Stimulated activated CD4-positive, alpha-beta T cell treated with anti-CD3 and anti-CD28 coated beads, TNF-alpha, amount 100 ng/mL, for 24 hours (primary cell): ENCODE data around the gene ANKRD60.
A peak's percentile ranks its signal among the peaks of the same experiment; 100 is the strongest.

Experiments
- DNase-seq, 3 experiments: peaks; one replicate each; pipeline ENCODE4 v3.0.0-alpha.2; 2020; ENCODE audit warnings: low read depth in 3 of 3

ANKRD60 gene

GRCh38 chr20:58244517-58245030, 16.1 kb upstream of the ANKRD60 start:
- DNase-seq, result no peak

DNA sequence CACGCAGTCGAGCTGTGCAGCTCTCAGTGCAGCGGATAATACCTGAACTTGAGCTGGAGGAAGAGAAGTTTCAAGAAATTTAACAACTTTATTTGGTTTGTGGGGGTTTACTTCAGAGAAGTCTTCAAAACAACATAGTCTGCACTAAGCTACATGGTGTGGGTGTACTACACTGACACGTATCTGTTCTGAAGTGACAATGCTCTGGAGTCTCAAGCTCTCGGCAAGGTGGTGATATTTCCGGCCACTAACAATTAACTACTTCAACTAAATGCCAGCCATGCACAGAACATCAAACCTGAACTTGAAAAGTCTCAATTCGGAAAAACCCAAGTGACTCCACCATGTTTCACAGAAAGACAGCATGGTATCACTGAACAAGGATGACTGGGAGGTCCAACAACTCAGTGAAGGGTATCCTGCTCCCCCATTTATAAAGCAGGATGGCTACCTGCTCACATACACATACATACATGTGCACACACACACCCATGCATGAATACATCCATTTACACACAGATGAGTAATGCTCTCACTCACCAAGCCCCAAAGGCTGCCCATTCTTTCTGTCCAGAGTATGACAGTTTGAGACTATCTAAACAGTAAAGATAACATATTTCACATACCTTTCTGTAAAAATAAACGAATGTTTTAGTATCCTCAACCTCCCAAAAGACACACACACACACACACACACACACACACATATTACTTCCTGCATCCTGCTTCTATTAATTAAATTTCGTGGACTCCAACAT, 15.4 kb upstream of the ANKRD60 start:
- no peak for DNase-seq

GRCh38 chr20:58242824-58243223, 14.4 kb upstream of the ANKRD60 start:
- DNase-seq, result no peak

DNA sequence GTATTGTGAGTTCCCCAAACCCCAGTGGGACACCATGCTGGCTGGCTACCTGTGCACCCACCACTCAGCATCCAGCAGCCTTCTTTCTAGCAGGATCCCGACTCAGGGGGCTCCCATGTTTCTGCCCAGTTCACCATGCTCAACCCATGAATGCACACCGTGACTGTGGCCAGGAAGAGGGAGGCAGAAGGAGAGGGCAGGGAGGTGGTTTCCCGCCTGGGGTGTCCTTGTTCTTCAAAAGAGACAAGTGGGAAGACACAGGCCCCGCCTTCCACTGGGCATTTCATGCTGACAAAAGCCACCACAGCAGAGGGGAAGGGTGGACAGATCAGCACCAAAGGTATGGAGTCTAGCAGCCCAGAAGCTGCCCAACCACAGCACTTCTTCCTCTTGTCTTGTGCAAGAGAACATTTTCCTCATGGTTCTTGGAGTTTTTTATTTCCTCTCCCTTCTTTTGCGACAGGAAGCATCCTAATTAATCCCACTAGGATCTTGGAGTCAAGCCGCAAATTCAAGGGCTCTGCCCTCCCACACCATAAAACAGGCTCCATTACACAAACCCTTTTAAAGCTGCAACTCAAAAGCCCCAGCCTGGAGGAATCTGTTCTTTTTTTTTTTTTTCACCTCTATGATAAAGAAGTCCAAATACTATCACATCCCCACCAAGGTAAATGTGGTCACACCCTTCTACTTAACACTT, 13.5 kb upstream of the ANKRD60 start:
- DNase-seq, result no peak

DNA sequence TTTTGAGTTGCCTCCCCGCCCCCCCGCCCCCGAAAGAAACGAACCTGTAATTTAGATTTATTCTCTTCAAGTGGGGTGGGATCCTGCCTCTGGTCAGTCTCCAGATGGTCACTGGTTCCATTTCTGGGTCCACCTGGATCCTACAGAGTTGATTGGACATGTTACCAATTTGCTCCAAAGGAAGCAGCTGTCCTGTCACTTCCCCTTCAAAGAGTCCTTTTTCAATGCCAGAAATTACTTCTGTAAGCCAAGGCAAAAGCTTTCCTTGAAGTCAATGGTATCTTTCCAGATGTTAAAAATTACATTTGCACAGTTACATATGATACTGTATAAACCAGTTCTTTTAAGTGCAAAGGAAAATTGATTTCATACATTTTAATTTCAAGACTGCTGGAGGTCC, 12.0 kb upstream of the ANKRD60 start:
- DNase-seq, result no peak

DNA sequence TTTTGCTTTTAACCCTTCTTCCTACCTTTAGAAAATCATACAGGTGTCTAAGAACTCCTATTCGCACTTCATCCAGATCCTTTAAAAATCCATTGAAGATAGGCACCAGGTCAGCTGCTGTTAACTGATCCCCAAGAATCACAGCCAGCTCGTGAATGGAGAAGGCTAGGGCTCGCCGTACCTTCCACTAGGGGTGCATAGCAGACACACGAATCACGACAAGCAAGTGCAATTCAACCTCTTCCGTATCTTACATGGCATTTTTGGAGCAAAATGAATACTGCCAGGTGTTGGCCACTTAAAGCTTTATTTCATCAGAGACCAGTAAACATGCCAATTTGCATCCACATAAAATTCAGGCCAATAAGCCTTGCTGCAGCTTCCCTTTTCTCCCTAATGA, 10.8 kb upstream of the ANKRD60 start:
- DNase-seq, result no peak

GRCh38 chr20:58238490-58238889, 10.0 kb upstream of the ANKRD60 start:
- no peak for DNase-seq

- no peak for DNase-seq
Measured at GRCh38 chr20:58237318-58238132, 9.1 kb upstream of the ANKRD60 start.

DNA sequence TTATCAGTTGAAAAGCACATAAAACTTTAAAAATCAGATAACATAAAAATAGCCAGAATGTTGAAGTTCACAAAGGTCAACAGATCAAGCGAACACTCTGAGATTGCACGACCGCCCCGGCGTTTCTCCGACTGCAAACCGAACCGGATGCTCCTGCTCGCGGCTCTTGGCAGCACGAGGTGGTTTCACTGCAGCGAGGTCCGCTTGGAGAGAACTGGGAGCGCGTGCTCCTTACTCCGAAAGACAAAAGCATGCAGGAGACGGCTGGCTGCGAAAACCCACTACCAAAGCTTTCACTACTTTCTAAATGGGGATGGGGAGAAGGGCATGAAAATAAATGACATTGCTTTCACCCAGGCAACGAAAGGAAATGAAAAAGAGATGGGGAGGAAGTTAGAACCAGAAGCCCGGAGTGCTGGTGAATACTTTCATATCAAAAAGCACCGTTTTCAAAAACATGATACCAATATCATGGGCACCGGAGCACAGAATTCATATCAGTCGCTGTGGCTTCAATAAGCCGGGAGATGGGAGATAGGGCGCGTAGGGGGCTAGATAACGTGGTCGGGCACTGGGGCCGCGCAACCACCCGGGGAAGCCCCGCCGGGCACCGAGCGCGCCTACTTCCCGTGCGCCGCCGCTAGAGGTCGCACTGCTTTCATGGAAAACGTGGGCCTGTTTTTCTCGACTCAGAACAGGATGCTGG, 8.3 kb upstream of the ANKRD60 start:
- peak; percentile 81 to 88 (median 83) for DNase-seq

DNA sequence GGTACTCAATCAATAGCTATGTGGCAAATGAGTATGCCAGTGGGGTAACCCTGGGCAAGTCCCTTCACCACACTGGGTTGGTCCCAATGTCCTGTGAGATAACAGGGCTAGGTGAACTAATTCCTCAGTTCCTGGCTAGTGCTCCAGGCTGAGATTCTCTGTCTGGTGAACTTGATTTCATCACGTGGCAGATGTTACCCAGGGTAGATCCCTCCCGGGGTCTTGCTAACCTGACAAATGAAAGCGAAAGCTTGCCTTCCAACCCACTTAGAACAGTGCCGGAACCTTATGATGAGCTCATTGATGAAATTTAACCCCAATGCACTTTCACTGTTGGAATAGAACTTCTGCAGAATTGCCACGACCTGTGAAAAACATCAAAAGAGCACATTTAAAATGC, 6.6 kb upstream of the ANKRD60 start:
- DNase-seq, result no peak

- peak in 2 of 3 experiments; percentile 19 to 46 for DNase-seq
Measured at GRCh38 chr20:58233881-58234528, 5.6 kb upstream of the ANKRD60 start.

DNA sequence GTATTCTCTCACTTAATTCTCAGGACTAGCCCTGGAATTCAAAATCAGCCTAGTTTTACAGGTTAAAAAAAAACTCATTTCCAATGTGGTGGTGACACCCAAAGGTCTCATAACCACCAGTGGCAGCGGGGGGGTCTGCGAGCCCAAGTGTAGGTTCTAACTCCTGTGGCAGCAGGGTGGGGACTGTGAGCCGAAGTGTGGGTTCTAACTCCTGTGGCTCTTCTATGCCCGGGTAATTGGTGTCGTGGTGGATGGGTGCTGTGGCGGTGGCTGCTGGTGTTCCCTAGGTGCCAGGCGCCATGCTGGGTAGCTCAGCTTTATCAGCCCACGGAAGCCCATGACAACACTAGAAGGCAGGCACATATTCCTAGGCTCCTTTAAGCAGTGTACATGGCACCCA, 4.9 kb upstream of the ANKRD60 start:
- DNase-seq, result no peak

DNA sequence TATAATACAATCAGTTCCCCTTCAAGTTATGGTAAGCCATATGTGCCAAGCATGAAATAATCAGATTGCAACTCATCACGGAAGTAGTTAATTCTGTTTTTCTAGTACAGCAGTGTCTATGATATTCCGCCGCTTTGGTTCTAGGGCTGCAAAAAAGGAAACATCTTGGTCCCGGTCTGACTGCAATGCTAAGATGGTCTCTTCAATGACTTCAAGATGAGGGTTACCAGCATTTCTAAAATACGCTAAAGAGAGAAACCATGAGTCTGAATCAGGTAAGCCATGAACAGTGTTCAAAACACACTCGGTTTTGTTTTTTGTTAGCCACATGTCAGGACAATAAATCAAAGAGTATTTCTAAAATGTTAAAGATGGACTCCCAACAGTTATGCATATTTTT, 3.2 kb upstream of the ANKRD60 start:
- no peak for DNase-seq

GRCh38 chr20:58229198-58229798, 845 bp upstream of the ANKRD60 start:
- no peak for DNase-seq

GRCh38 chr20:58228103-58228483, 360 bp downstream of the ANKRD60 start:
- no peak for DNase-seq

DNA sequence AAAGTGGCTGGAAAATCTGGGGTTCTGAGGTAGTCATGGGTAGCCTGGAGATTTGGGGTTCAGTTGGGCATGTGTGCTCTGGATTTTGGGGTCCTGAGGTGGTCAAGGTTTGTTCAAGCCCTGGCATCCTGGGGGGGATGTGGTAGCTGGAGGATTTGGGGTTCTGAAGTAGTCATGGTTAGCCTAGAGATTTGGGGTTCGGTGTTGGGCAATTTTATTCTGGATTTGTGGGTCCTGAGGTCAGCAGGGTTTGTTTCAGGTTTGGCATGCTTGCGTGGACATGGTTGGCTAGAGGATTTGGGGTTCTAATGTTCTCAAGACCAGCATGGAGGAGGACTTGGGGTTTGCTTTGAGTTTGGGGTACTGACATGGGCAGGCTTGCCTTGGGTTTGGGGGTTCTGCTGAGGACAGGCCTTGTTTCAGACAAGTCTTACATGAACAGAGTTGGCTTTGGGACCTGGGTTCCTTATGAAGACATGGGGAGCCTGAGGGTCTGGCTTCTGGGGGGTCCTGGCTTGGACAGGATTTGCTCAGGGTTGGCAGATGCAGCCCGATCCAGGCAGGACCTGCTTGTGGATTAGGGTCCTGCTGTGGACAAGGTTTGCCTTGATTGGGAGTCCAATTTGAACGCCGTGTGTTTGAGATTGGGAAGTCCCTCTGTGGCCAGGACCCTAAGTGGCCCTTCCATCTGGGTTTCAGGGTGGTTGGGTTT, 906 bp downstream of the ANKRD60 start:
- DNase-seq, result no peak

DNA sequence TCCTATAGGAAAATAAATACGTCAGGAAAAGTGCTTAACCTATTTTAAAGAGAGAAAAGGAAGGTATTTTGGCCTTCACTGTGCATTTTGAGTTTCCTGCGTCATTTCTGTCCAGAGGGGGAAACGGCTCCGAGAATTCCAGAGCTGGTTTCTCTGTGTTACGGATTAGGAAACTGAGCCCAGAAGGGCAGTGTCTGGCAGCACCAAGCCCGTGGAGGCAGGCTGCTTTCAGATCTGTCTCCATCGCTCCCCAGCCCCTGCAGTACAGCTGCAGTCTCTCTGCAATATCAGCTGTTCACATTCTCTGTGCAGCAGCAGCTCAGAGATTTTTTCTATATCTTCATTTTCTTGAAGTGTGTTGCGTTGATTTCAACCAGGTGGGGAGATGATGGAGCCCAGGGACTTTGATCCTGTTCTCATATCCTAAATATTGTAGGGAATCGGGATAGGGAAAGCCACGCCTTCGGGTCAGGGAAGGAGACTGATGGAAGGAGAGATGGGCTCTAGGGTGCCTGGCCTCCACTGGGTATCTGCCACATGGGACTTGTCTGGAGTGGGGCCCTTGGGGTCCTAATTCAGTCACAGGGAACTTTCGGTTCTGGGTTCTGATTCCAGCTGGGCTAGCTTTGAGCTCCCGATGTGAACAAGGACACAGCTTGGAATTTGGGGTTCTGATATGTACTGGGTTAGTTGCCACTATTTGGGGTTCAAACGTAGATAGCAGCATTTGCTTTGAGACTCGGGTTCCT, 2.8 kb downstream of the ANKRD60 start:
- DNase-seq, result no peak

GRCh38 chr20:58224974-58225373, 3.5 kb downstream of the ANKRD60 start:
- no peak for DNase-seq

DNA sequence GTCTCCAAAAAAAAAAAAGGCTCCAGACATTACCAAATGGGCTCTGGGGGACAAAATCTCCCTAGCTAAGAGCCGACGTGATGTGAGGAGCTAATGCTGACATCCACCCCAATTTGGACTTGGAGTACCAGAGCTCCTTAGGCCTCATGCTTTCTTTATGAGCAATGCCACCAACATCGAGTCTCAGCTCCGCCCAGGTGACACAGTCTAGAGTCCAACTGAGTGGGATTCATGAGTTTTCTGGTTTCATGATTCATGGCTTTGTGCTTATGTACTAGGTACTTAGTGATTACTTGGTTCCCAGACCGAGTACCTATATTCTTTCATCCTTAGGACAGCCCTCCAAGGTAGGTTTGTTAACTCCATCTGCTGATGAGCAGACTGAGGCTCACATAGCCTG, 4.4 kb downstream of the ANKRD60 start:
- DNase-seq, result peak in 1 of 3 experiments; percentile 28
